ENCODE data around the gene CEP192. TPM values are rescaled to one million over a fixed set of nuclear protein-coding genes. Genes with fewer than 3 reads are reported as not detected.

Gene CEP192
- total and polyA plus RNA-seq, 8 donors: 6.7 to 21.7 (median 14.0) TPM

DNA sequence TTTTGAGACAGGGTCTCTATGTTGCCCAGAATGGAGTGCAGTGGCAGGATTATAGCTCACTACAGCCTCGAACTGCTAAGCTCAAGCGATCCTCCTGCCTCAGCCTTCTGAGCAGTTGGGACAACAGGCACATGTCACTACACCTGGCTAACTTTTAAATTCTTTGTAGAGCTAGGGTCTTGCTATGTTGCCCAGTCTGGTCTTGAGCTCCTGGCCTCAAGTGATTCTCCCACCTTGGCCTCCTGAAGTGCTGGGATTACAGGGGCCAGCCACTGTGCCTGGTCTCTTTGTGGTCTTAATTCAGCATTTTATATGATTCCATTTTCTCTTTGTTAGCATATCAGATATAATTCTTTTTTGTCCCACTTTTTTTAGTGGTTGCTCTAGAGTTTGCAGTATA, 34.1 kb downstream of the CEP192 start:
- no peaks in the 10 kb centered on the region for H3K27me3 ChIP-seq
- no peak overlapping the region for H3K4me3 ChIP-seq
- no peaks in the 10 kb centered on the region for H3K4me1 ChIP-seq
- DNase-seq (no peak), ATAC-seq (no peak), FAIRE-seq (no peak)
- intact Hi-C loops (cut with DNase I): no loop called here
- WGBS, 2 donors: 98 to 100% methylated on average over 2 of the region's 2 CpGs
- H3K36me3 ChIP-seq: no peaks in the 10 kb centered on the region
- TF ChIP-seq, protein P1, sequence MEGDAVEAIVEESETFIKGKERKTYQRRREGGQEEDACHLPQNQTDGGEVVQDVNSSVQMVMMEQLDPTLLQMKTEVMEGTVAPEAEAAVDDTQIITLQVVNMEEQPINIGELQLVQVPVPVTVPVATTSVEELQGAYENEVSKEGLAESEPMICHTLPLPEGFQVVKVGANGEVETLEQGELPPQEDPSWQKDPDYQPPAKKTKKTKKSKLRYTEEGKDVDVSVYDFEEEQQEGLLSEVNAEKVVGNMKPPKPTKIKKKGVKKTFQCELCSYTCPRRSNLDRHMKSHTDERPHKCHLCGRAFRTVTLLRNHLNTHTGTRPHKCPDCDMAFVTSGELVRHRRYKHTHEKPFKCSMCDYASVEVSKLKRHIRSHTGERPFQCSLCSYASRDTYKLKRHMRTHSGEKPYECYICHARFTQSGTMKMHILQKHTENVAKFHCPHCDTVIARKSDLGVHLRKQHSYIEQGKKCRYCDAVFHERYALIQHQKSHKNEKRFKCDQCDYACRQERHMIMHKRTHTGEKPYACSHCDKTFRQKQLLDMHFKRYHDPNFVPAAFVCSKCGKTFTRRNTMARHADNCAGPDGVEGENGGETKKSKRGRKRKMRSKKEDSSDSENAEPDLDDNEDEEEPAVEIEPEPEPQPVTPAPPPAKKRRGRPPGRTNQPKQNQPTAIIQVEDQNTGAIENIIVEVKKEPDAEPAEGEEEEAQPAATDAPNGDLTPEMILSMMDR (IDR thresholded peaks at IDR 0.05): no peak
- H3K27ac ChIP-seq: no peak overlapping the region
- no peaks in the 10 kb centered on the region for H3K9me3 ChIP-seq

DNA sequence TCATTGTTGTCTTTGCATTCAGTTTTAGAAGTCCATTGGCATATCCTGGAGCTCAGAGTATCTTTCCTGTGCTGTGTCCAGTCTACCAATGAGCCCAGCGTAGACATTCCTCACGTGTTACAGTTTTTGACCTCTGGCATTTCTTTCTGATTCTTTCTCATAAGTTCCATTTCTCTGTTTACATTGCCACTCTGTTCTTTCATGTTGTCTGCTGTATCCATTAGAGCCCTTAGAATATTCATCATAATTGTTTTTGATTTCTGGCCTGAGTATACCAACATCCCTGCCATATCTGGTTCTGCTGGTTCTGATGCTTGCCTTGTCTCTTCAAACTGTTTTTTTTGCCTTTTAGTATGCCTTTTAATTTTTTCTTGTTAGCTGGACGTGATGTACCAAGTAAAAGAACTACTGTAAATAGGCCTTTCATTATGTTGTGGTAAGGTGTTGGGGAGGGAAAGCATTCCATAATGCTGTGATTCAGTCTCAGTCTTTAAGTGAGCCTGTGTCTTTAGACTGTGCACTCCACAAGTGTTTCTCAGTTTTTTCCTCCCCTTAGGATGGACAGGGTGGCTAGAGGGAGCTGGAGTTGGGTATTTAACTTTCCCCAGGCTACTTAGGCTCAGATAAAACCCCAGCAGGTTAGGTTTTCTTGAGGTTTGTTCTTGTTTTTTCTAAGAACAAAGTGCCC, 35.6 kb downstream of the CEP192 start:
- H3K27ac ChIP-seq: no peak overlapping the region
- DNase-seq (no peak), FAIRE-seq (no peak), ATAC-seq (no peak)
- TF ChIP-seq, protein P1 (IDR thresholded peaks at IDR 0.05): no peak
- H3K9me3 ChIP-seq: no peaks in the 10 kb centered on the region
- H3K36me3 ChIP-seq: no peaks in the 10 kb centered on the region
- WGBS, 2 donors: 88 to 92% methylated on average over 3 of the region's 3 CpGs
- H3K4me3 ChIP-seq: no peak overlapping the region
- no peaks in the 10 kb centered on the region for H3K27me3 ChIP-seq
- no peaks in the 10 kb centered on the region for H3K4me1 ChIP-seq
- intact Hi-C loops (cut with DNase I): no loop called here

DNA sequence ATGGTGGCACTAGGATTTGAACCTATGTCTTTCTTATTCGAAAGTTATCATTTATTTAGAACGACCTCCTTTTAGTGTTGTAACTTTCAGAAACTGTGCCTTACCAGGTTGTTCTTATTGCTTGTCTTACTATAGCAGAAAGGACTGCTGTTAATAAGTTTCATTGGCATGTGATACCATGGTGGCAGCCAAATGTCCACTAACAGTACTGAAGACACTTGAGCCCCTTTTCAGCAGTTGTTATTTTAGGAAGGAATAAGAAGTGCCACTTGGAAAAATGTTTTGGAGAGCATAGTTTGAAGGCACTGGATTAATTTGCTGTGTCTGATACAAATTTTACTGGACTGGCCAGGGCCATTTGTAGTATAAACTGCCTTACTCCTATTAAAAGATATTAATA, 37.7 kb downstream of the CEP192 start:
- H3K4me1 ChIP-seq: no peaks in the 10 kb centered on the region
- no peak for ATAC-seq
- WGBS, 2 donors: 87 to 98% methylated on average over 2 of the region's 2 CpGs
- no peak overlapping the region for H3K27ac ChIP-seq
- H3K36me3 ChIP-seq: peaks cover 0 to 12% (median 0%) of the 10 kb centered on the region in 3 donors
- intact Hi-C loops (cut with DNase I): no loop called here
- no peak overlapping the region for H3K4me3 ChIP-seq
- no peak for FAIRE-seq
- TF ChIP-seq, protein P1 (IDR thresholded peaks at IDR 0.05): no peak
- H3K9me3 ChIP-seq: no peaks in the 10 kb centered on the region
- H3K27me3 ChIP-seq: no peaks in the 10 kb centered on the region
- no peak for DNase-seq

DNA sequence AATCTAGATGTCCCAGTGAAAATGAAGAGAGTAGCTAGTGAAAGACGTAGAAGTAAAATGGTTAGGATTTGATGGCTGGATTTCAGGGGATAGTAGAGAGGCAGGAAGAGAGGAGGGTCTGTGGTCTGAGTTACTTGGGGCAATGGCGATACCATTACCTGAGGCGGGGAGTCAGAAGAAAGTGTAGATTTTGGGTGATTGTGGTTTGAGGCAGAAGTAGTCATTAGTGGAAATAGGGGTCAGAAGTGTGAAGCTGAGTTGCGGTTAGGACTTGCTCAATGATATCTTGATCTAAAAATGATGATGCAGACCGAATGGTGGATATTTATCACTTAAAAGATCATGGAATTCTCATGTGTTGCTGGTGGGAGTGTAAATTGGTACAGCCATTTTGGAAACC, 41.0 kb downstream of the CEP192 start:
- intact Hi-C loops (cut with DNase I): no loop called here
- no peak for FAIRE-seq
- peaks cover 0 to 16% (median 0%) of the 10 kb centered on the region in 3 donors for H3K36me3 ChIP-seq

More for the DNA sequence above, 41.0 kb downstream of the CEP192 start:
- DNase-seq (no peak), ATAC-seq (no peak)
- no peaks in the 10 kb centered on the region for H3K4me1 ChIP-seq
- no peaks in the 10 kb centered on the region for H3K27me3 ChIP-seq
- TF ChIP-seq, protein P1 (IDR thresholded peaks at IDR 0.05): no peak
- no peak overlapping the region for H3K4me3 ChIP-seq
- no peaks in the 10 kb centered on the region for H3K9me3 ChIP-seq
- 92 to 96% methylated on average over 5 of the region's 5 CpGs for WGBS, 2 donors
- no peak overlapping the region for H3K27ac ChIP-seq

All from pancreas (tissue), 10 donors.